ENCODE data around the gene HOXD10. TPM values are rescaled to one million over a fixed set of nuclear protein-coding genes. Genes with fewer than 3 reads are reported as not detected.

The HOXD10 gene
- polyA plus RNA-seq, 6 donors from 2014 or later = not detected

- DNase-seq (no peak), ATAC-seq (ENCODE audit: low read depth in 2 of 2) (no peak)
- H3K4me1 Mint-ChIP-seq = peaks cover 4 to 14% (median 6%) of the 10 kb centered on the region in 3 donors
- H3K4me3 Mint-ChIP-seq = peak overlapping the region in 2 of 8 donors; percentile 5 to 64
- H3K36me3 Mint-ChIP-seq = peaks cover 5 to 22% of the 10 kb centered on the region in 2 donors
- H3K27me3 Mint-ChIP-seq = peaks cover 72 to 75% (median 75%) of the 10 kb centered on the region in 3 donors
- H3K9me3 Mint-ChIP-seq = peaks cover 0 to 30% (median 4%) of the 10 kb centered on the region in 7 donors
- H3K27ac Mint-ChIP-seq = peak overlapping the region in 2 of 6 donors; percentile 9 to 83
These were observed 1.3 kb downstream of the HOXD10 start for GRCh38 chr2:176117823-176118371.

GRCh38 chr2:176118601-176119339 lies 2.2 kb downstream of the HOXD10 start:
- Mint-ChIP-seq H3K36me3 (peaks cover 5 to 22% of the 10 kb centered on the region in 2 donors), H3K27me3 (peaks cover 71 to 76% (median 73%) of the 10 kb centered on the region in 3 donors), H3K4me1 (peaks cover 6 to 14% (median 12%) of the 10 kb centered on the region in 3 donors), H3K27ac (peak overlapping the region in 3 of 6 donors; percentile 1 to 90 (median 66)), H3K9me3 (peaks cover 0 to 28% (median 4%) of the 10 kb centered on the region in 7 donors), H3K4me3 (peak overlapping the region in 3 of 8 donors; percentile 42 to 64 (median 45))
- no peak for ATAC-seq (ENCODE audit: low read depth in 2 of 2)
- DNase-seq = no peak

- peaks cover 5 to 22% of the 10 kb centered on the region in 2 donors for H3K36me3 Mint-ChIP-seq
- H3K4me1 Mint-ChIP-seq = peaks cover 8 to 15% (median 14%) of the 10 kb centered on the region in 3 donors
- H3K27me3 Mint-ChIP-seq = peaks cover 74 to 84% (median 79%) of the 10 kb centered on the region in 3 donors
- no peak for ATAC-seq (ENCODE audit: low read depth in 2 of 2)
- no peak for DNase-seq
- peaks cover 0 to 28% (median 7%) of the 10 kb centered on the region in 7 donors for H3K9me3 Mint-ChIP-seq
- peak overlapping the region in 5 of 8 donors; percentile 9 to 76 (median 25) for H3K4me3 Mint-ChIP-seq
- H3K27ac Mint-ChIP-seq = peak overlapping the region in 3 of 6 donors; percentile 12 to 91 (median 82)
These were observed 4.0 kb downstream of the HOXD10 start for GRCh38 chr2:176120364-176121189.

GRCh38 chr2:176121190-176122051 lies 4.8 kb downstream of the HOXD10 start:
- H3K36me3 Mint-ChIP-seq = peaks cover 5 to 22% of the 10 kb centered on the region in 2 donors
- no peak for DNase-seq
- peak overlapping the region in 2 of 6 donors; percentile 49 to 91 for H3K27ac Mint-ChIP-seq
- peak overlapping the region in 5 of 8 donors; percentile 20 to 47 (median 32) for H3K4me3 Mint-ChIP-seq
- peaks cover 0 to 28% (median 7%) of the 10 kb centered on the region in 7 donors for H3K9me3 Mint-ChIP-seq
- peaks cover 72 to 81% (median 74%) of the 10 kb centered on the region in 3 donors for H3K27me3 Mint-ChIP-seq
- ATAC-seq (ENCODE audit: low read depth in 2 of 2) = no peak
- peaks cover 8 to 15% (median 11%) of the 10 kb centered on the region in 3 donors for H3K4me1 Mint-ChIP-seq

GRCh38 chr2:176122052-176122682 lies 5.6 kb downstream of the HOXD10 start:
- Mint-ChIP-seq H3K4me1 (peaks cover 5 to 15% (median 11%) of the 10 kb centered on the region in 3 donors), H3K36me3 (peaks cover 0 to 16% of the 10 kb centered on the region in 2 donors), H3K27ac (peak overlapping the region in 2 of 6 donors; percentile 60 to 82), H3K9me3 (peaks cover 0 to 22% (median 3%) of the 10 kb centered on the region in 7 donors), H3K4me3 (peak overlapping the region in 6 of 8 donors; percentile 54 to 87 (median 80)), H3K27me3 (peaks cover 72 to 80% (median 74%) of the 10 kb centered on the region in 3 donors)
- ATAC-seq (ENCODE audit: low read depth in 2 of 2) = no peak
- no peak for DNase-seq

- H3K36me3 Mint-ChIP-seq = peaks cover 0 to 13% of the 10 kb centered on the region in 2 donors
- ATAC-seq (ENCODE audit: low read depth in 2 of 2) = peak; percentile 23 to 41
- peaks cover 74 to 78% (median 74%) of the 10 kb centered on the region in 3 donors for H3K27me3 Mint-ChIP-seq
- peaks cover 0 to 21% (median 3%) of the 10 kb centered on the region in 7 donors for H3K9me3 Mint-ChIP-seq
- H3K27ac Mint-ChIP-seq = peak within 1 kb of the TSS in 3 of 6 donors; percentile 33 to 94 (median 60)
- H3K4me3 Mint-ChIP-seq = peak within 1 kb of the TSS; percentile 54 to 87 (median 76)
- peaks cover 6 to 15% (median 14%) of the 10 kb centered on the region in 3 donors for H3K4me1 Mint-ChIP-seq
- DNase-seq = no peak
These were observed 6.3 kb downstream of the HOXD10 start, which contains the start of gene HOXD9 for GRCh38 chr2:176122683-176123410. Gene HOXD9 (plus strand): TSS chr2:176122719. CDS start chr2:176122769, 50 bp downstream.

- no peak for ATAC-seq (ENCODE audit: low read depth in 2 of 2)
- peak overlapping the region in 4 of 6 donors; percentile 33 to 94 (median 56) for H3K27ac Mint-ChIP-seq
These were observed 7.0 kb downstream of the HOXD10 start for GRCh38 chr2:176123411-176124109.

GRCh38 chr2:176124110-176124946 lies 7.8 kb downstream of the HOXD10 start:
- Mint-ChIP-seq H3K4me1 (peaks cover 17 to 22% (median 22%) of the 10 kb centered on the region in 3 donors), H3K27me3 (peaks cover 70 to 77% (median 73%) of the 10 kb centered on the region in 3 donors), H3K27ac (peak overlapping the region in 3 of 6 donors; percentile 61 to 94 (median 63)), H3K4me3 (peak overlapping the region in 7 of 8 donors; percentile 59 to 80 (median 70)), H3K9me3 (peaks cover 0 to 14% (median 5%) of the 10 kb centered on the region in 7 donors), H3K36me3 (no peaks in the 10 kb centered on the region)
- DNase-seq = no peak
- ATAC-seq (ENCODE audit: low read depth in 2 of 2) = no peak

More at GRCh38 chr2:176123411-176124109, 7.0 kb downstream of the HOXD10 start:
- Mint-ChIP-seq H3K4me3 (peak overlapping the region; percentile 48 to 78 (median 68)), H3K4me1 (peaks cover 10 to 21% (median 18%) of the 10 kb centered on the region in 3 donors), H3K9me3 (peaks cover 0 to 18% (median 3%) of the 10 kb centered on the region in 7 donors), H3K27me3 (peaks cover 73 to 78% (median 74%) of the 10 kb centered on the region in 3 donors), H3K36me3 (peaks cover 0 to 6% of the 10 kb centered on the region in 2 donors)
- no peak for DNase-seq

GRCh38 chr2:176124947-176125771 lies 8.6 kb downstream of the HOXD10 start:
- H3K27me3 Mint-ChIP-seq = peaks cover 62 to 69% (median 65%) of the 10 kb centered on the region in 3 donors
- peaks cover 17 to 22% (median 22%) of the 10 kb centered on the region in 3 donors for H3K4me1 Mint-ChIP-seq
- no peaks in the 10 kb centered on the region for H3K36me3 Mint-ChIP-seq
- ATAC-seq (ENCODE audit: low read depth in 2 of 2) = no peak
- no peak for DNase-seq
- H3K4me3 Mint-ChIP-seq = peak overlapping the region in 4 of 8 donors; percentile 1 to 77 (median 50)
- peaks cover 0 to 13% (median 0%) of the 10 kb centered on the region in 7 donors for H3K9me3 Mint-ChIP-seq
- H3K27ac Mint-ChIP-seq = peak overlapping the region in 2 of 6 donors; percentile 40 to 76

Measured in naive B cell (primary cell).